SH-SY5Y (cell line): Measurements from ENCODE around the gene SLC19A1.

Source experiments
- GATA2 ChIP-seq: IDR thresholded peaks from 2 replicates; pipeline ENCODE4 v1.6.1; 2011; ENCODE audit warnings: mild to moderate bottlenecking, low read depth, low read length
- GATA3 ChIP-seq: IDR thresholded peaks from 2 replicates; pipeline ENCODE4 v1.6.1; 2011; ENCODE audit warnings: low read depth, mild to moderate bottlenecking, low read length, moderate library complexity

GRCh38 chr21:45457161-45457831, 84.9 kb downstream of the SLC19A1 start:
- TF ChIP-seq GATA2 (no peak), GATA3 (no peak)
